ENCODE results near the gene NCOA1.

Gene NCOA1

DNA sequence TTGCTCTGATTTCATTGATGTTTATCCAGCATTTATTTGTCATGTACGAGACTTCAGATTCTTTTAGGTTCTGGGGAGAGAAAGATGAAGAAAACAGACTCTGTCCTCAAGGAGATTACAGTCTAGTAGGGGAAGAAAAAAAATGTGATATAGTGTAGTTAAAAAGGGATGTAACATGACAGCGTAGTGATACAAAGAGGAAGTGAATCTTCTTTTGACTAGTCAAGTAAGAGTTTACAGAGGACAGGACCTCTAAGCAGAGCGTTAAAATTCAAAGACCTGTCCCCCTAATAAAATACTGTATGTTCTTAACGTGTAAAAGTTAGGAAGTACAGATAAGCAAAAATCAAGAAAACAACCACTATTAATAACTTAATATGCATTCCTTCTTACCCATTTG lies 47.7 kb downstream of the NCOA1 start:
- no peak for DNase-seq
- Histone ChIP-seq H3K79me2 (ENCODE audit: insufficient read depth, low read length) (peaks cover 5% of the 10 kb centered on the region; the same call in 1 of the 2 replicates), H3K27ac (ENCODE audit: low read length) (no peak overlapping the region), H3K4me2 (ENCODE audit: insufficient read depth, low read length) (no peak overlapping the region), H3K9me3 (ENCODE audit: insufficient read depth, low read length, severe bottlenecking) (peaks cover 7% of the 10 kb centered on the region), H3K4me1 (ENCODE audit: insufficient read depth, low read length) (no peaks in the 10 kb centered on the region), H3K27me3 (ENCODE audit: insufficient read depth, low read length, poor library complexity) (no peaks in the 10 kb centered on the region), H3K4me3 (ENCODE audit: low read depth in 1 of 2, low read length in 2 of 2) (no peak overlapping the region), H2AFZ (ENCODE audit: low read depth, low read length) (no peak overlapping the region), H3K36me3 (ENCODE audit: insufficient read depth, low read length) (no peaks in the 10 kb centered on the region), H4K20me1 (ENCODE audit: insufficient read depth, low read length) (no peaks in the 10 kb centered on the region), H3K9ac (ENCODE audit: low read depth, low read length) (no peak overlapping the region)
- TF ChIP-seq, protein P1, sequence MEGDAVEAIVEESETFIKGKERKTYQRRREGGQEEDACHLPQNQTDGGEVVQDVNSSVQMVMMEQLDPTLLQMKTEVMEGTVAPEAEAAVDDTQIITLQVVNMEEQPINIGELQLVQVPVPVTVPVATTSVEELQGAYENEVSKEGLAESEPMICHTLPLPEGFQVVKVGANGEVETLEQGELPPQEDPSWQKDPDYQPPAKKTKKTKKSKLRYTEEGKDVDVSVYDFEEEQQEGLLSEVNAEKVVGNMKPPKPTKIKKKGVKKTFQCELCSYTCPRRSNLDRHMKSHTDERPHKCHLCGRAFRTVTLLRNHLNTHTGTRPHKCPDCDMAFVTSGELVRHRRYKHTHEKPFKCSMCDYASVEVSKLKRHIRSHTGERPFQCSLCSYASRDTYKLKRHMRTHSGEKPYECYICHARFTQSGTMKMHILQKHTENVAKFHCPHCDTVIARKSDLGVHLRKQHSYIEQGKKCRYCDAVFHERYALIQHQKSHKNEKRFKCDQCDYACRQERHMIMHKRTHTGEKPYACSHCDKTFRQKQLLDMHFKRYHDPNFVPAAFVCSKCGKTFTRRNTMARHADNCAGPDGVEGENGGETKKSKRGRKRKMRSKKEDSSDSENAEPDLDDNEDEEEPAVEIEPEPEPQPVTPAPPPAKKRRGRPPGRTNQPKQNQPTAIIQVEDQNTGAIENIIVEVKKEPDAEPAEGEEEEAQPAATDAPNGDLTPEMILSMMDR (IDR thresholded peaks at IDR 0.05; ENCODE audit: borderline replicate concordance, extremely low read depth, low read length, poor library complexity, severe bottlenecking) = no peak
- TF ChIP-seq EZH2 (IDR thresholded peaks at IDR 0.05; ENCODE audit: borderline replicate concordance, low read depth, low read length, severe bottlenecking) = no peak
- no peak for ATAC-seq (ENCODE audit: insufficient read depth, low read depth)

DNA sequence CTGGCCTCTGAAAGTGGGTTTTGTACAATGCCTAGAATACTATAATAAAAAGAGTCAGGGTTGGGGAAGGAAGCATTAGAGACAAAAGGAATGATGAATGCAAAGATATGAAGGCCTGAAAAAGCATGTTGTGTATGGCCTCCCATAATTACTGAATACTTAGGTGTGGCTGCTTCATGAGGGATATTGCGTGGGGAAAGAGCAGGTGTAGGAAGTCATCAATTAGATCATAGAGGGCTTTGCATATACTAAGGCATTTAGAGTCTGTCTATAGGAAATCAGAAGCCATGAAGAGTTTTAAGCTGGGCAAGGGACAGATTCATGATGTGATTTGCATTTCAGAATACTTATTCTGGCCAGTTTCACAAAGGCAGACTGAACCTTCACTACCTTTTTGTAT lies 48.2 kb downstream of the NCOA1 start:
- Histone ChIP-seq H3K9ac (ENCODE audit: low read depth, low read length) (no peak overlapping the region), H3K4me1 (ENCODE audit: insufficient read depth, low read length) (peaks cover 1% of the 10 kb centered on the region; the same call in 1 of the 2 replicates), H3K36me3 (ENCODE audit: insufficient read depth, low read length) (no peaks in the 10 kb centered on the region), H3K27me3 (ENCODE audit: insufficient read depth, low read length, poor library complexity) (no peaks in the 10 kb centered on the region), H3K9me3 (ENCODE audit: insufficient read depth, low read length, severe bottlenecking) (peaks cover 7% of the 10 kb centered on the region), H3K4me2 (ENCODE audit: insufficient read depth, low read length) (no peak overlapping the region), H3K4me3 (ENCODE audit: low read depth in 1 of 2, low read length in 2 of 2) (no peak overlapping the region), H4K20me1 (ENCODE audit: insufficient read depth, low read length) (no peaks in the 10 kb centered on the region), H3K27ac (ENCODE audit: low read length) (no peak overlapping the region), H2AFZ (ENCODE audit: low read depth, low read length) (no peak overlapping the region), H3K79me2 (ENCODE audit: insufficient read depth, low read length) (peaks cover 5% of the 10 kb centered on the region; the same call in 1 of the 2 replicates)
- no peak for DNase-seq
- TF ChIP-seq EZH2 (IDR thresholded peaks at IDR 0.05; ENCODE audit: borderline replicate concordance, low read depth, low read length, severe bottlenecking) = no peak
- TF ChIP-seq, protein P1 (IDR thresholded peaks at IDR 0.05; ENCODE audit: borderline replicate concordance, extremely low read depth, low read length, poor library complexity, severe bottlenecking) = no peak
- no peak for ATAC-seq (ENCODE audit: insufficient read depth, low read depth)

DNA sequence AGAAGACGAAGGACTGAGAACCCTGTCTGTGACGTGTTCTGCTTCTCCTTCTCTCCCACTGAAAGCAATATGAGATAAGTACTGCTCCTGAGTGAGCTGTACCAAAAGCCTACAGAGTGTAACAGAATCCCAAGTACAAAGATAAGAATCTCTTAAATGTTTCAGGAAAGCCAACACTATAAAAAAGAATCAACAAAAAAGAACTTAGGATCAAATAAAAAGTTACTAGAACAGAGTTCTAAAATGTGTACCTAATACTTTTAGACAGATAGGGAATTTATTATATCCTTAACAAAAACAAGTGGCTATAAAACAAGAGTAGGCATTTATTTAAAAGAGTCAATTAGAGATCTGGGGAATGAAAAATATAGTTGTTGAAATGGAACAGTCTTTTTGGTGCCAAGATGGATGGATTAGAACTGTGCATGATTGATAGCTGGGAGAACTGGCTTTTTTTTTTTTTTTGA lies 49.0 kb downstream of the NCOA1 start:
- Histone ChIP-seq H3K27ac (ENCODE audit: low read length) (no peak overlapping the region), H3K9me3 (ENCODE audit: insufficient read depth, low read length, severe bottlenecking) (peaks cover 7% of the 10 kb centered on the region), H3K36me3 (ENCODE audit: insufficient read depth, low read length) (no peaks in the 10 kb centered on the region), H3K4me1 (ENCODE audit: insufficient read depth, low read length) (peaks cover 7% of the 10 kb centered on the region; the same call in 1 of the 2 replicates), H3K4me2 (ENCODE audit: insufficient read depth, low read length) (no peak overlapping the region), H2AFZ (ENCODE audit: low read depth, low read length) (no peak overlapping the region), H3K27me3 (ENCODE audit: insufficient read depth, low read length, poor library complexity) (no peaks in the 10 kb centered on the region), H3K79me2 (ENCODE audit: insufficient read depth, low read length) (peaks cover 5% of the 10 kb centered on the region; the same call in 1 of the 2 replicates), H3K9ac (ENCODE audit: low read depth, low read length) (no peak overlapping the region), H4K20me1 (ENCODE audit: insufficient read depth, low read length) (no peaks in the 10 kb centered on the region), H3K4me3 (ENCODE audit: low read depth in 1 of 2, low read length in 2 of 2) (no peak overlapping the region)
- no peak for TF ChIP-seq EZH2 (IDR thresholded peaks at IDR 0.05; ENCODE audit: borderline replicate concordance, low read depth, low read length, severe bottlenecking)
- TF ChIP-seq, protein P1 (IDR thresholded peaks at IDR 0.05; ENCODE audit: borderline replicate concordance, extremely low read depth, low read length, poor library complexity, severe bottlenecking) = no peak
- DNase-seq (no peak), ATAC-seq (ENCODE audit: insufficient read depth, low read depth) (no peak)
